T-helper 22 cell (primary cell): ENCODE measurements around the gene FBXW11.

ENCODE experiments used
- DNase-seq: peaks from one replicate; pipeline ENCODE4 v3.0.0-alpha.2; 2020; ENCODE audit warnings: low read depth

FBXW11 gene

GRCh38 chr5:171840711-171841522, 165.5 kb downstream of the FBXW11 start:
- no peak for DNase-seq

GRCh38 chr5:171840066-171840465, 166.4 kb downstream of the FBXW11 start:
- DNase-seq: no peak

GRCh38 chr5:171839112-171839511, 167.3 kb downstream of the FBXW11 start:
- no peak for DNase-seq

GRCh38 chr5:171838066-171838465, 168.4 kb downstream of the FBXW11 start:
- DNase-seq: no peak

DNA sequence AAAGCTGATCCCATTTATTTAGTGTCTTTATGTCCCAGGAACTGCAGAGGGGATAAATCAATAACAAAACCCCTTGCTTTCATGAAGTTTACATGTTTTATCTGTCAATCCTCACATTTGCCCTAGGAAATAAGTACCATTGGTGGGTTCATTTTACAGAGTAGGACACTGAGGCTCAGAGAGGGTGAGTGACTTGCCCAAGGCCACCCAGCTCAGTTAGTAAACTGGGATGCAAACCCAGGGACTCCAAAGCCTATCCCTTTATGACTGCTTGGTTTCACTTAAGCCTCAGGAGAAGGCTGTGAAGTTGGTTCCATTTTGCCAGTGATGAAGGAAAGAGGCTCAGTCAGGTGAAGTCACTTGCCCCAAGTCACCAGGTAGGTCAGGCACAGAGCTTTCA, 168.9 kb downstream of the FBXW11 start:
- DNase-seq: no peak

- DNase-seq: no peak
Measured at GRCh38 chr5:171835066-171835465, 171.4 kb downstream of the FBXW11 start.

DNA sequence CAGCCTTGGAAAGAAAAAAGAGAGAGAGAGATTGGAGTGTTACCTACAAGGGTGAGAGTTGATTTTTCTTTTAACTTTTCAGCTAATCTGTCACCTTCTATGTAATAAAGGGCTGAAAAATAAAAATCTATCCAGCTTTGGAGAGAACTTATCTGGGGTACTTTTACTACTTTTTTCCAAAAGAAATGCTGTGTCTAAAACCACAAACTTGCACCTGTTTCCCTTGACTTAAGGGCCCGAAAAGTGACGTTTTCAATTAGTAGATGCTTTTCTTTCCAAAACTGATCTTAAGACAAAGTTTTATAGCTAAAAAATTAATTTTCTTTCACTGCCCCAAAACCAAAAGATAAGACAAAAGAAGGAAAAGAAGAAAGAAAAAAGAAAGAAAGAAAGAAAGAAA, 172.0 kb downstream of the FBXW11 start:
- DNase-seq: no peak

DNA sequence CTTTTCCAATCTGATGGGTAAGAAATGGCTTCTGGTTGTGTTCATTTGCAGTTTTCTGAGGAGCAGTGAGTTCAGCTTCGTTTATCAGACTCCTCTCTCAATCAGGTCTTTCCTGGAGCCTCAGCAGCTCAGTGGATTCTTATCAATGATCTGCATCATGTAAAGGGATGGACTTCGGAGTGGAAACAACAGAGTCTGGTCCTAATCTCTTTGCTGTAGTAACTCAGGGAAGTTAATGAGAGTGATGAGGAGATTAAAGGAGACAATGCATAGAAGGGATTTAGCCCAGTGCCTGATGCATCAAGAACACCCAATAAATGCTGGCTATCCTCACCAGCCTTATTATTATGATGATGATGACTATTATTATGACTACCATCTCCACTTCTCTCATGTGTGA, 173.7 kb downstream of the FBXW11 start:
- no peak for DNase-seq

DNA sequence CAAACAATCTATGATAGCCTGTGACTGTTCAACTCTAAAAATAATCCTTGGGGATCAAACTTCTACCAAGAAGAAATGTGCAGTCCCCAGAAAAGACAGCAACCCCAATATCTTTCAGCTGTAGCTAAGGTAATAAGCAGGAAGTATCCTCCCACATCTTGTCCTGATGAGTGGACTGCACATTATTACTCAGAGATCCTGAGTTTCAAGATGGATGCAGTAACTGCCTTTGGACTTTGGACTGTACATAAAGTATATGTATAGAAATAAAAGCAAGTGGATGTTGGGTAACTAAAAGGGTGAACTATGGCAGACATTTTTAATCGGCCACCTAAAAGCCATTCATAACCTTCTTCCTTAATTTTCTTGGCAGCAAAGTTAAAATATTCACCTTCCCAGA, 175.8 kb downstream of the FBXW11 start:
- DNase-seq: no peak

- no peak for DNase-seq
Measured at GRCh38 chr5:171827162-171827561, 179.3 kb downstream of the FBXW11 start.

GRCh38 chr5:171826132-171826531, 180.3 kb downstream of the FBXW11 start:
- no peak for DNase-seq

DNA sequence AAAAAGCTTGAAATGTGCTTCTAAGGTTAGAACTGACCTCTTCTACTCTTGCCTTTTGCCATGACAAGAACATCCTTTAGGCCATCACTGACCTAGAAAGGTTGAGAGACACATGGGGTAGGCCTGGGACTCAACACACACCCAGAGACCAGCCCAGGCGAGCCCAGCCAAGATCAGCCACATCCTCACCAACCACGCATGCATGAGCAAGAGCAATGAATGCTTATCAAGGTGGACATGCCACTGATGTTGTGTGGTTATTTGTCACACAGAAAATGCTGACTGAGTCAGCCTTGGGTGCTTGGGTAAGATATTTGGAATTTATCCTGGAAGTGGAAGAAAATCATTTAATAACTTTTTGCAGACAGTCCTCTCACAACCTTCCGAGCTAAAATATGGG, 181.4 kb downstream of the FBXW11 start:
- no peak for DNase-seq

DNA sequence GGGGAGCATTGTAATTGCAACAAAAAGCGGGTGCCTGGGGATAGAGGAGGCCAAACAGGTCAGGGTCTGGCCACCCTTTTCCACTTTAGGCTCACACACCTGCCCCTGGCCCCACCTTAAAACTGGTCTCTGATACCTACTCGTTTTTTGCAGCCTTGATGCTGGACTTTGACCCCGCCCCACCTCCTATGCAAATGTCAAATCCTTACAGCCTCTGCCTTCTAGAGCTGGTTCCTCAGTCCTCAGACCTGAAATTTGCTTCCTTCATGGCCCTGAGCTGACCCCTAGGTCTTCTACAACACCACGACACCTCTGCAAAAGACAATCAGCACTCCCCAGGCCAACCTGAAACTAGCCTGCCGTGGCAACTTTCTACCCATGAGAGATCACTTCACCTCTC, 183.2 kb downstream of the FBXW11 start:
- no peak for DNase-seq

DNA sequence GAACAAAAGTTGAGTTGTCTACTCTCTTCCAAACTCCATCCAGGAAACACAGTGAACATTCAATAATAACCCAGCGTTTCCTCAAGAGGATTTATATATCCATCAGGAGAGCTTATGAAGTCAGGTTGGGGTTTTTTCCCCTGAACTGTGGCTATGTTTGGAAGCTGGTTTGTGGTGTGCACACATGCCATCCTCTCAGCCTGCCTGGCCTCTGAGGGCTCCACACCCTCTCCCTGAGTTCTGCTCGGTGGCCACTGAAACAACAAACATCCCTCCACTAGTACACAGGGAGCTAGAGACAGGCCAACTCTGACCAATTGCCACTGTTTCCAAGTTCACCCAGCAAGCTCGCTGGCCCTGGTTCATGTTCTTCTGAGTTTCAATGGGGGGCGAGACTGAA, 185.2 kb downstream of the FBXW11 start:
- DNase-seq: no peak

DNA sequence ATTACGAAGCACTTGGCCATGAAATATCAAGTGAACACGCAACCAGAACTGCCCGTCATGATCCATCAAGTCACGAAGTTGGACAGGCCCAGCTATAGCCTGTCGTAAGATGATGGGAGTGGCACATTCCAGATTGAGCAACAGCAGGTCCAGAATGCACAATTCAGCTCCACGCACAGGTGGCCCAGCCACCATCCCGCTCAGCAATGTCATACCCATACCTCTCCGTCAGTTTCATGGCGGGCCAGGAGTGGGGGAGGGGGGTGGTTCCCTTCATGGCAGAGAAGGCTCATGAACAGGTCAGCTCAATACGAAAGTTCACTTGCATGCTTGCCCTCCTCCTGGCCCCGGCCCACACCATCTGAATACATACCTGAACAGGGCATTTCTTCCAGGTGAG, 185.9 kb downstream of the FBXW11 start:
- DNase-seq: no peak

GRCh38 chr5:171816666-171817065, 189.8 kb downstream of the FBXW11 start:
- no peak for DNase-seq

DNA sequence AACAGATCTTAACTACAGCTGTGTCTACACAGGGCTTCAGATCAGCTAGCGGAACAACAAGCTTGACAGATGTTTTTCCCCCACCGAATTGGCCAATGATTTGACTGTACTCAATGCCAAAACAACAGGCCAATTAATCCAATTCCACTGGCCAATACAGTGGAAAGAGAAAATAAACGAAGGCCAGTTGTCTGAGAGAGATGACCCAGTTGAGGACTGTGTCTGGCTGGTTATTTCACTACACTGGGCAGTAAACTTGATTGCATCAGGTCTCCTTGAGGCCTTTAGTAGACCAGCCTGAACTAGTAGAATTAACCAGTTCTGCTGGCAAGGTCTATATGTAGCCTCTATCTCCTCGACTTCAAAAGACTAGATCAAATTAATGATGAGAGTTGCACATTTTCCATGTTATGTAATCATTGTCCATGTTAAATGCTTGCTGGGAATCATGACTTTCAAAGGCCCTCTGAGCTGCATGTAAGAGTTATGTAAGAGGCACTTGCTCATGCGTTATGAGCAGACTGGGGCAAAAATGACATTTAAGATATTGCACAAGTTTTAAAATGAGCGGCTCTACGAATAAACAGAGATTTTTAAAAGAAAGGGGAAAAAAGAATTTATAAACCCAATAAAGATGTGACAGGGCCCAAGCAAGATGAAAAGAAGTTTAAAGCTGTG, 192.5 kb downstream of the FBXW11 start:
- DNase-seq: no peak

- no peak for DNase-seq
Measured at GRCh38 chr5:171813270-171813669, 193.2 kb downstream of the FBXW11 start.
